ENCODE data around the gene INSRR.

INSRR gene

DNA sequence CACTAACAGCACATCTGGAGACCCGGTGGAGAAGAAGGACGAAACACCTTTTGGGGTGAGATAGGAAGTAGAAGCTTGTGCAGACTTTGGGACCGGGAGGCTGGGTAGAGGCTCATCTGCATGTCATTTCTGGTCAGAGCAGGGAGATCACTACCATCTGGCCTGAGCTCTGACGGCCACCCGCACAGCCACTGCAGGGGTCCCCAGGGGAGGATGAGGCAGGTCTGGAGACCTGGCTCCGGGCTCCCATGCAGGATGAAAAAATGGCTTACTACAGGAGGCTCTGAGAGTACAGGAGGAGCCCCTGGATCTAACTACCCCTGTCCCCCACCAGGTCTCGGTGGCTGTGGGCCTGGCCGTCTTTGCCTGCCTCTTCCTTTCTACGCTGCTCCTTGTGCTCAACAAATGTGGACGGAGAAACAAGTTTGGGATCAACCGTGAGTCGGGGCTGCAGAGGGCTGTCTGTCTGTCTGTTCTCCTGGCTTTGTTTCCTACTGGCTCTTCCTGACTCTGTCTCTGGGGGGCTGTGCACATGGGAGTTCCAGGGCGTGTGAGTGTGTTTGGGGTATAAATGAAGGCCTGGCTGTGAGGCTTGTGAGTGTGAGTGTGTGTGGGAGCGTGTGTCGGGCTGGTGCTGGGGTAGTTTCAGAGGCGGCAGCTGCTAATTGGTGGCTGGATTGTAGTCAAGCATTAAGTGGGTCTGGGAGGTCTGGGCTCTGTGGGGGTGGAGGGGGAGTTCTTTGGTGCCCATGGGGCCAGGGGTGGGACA is 15.8 kb upstream of the INSRR start:
- DNase-seq (ENCODE audit: low read depth, low spot score), result no peak

DNA sequence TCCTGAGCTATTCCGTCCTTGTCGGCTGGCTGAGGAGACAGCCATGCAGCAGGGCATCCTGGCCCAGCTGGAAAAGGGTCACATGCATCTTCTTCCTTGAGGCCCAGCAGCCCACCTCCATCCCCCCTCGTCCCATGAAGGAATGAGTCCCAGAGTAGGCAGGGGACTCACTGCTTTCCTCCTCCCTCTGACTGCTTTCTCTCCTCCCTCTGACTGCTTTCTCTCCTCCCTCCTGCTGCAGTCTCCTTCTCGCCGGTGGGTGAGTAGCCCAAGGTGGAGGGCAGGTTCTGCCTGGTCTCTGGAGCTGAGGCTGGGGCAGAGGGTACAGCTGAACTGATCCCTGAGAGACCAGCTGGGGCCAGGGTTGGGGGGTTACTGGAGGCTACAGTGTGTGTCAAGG is 15.2 kb upstream of the INSRR start:
- no peak for DNase-seq (ENCODE audit: low read depth, low spot score)

DNA sequence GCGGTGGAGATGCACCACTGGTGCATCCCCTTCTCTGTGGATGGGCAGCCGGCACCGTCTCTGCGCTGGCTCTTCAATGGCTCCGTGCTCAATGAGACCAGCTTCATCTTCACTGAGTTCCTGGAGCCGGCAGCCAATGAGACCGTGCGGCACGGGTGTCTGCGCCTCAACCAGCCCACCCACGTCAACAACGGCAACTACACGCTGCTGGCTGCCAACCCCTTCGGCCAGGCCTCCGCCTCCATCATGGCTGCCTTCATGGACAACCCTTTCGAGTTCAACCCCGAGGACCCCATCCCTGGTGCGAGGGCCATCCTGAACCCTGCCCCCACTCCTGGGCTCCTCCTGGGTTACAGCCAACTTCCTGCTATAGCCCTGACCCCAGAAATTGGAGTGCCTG is 14.7 kb upstream of the INSRR start:
- DNase-seq (ENCODE audit: low read depth, low spot score), result no peak

DNA sequence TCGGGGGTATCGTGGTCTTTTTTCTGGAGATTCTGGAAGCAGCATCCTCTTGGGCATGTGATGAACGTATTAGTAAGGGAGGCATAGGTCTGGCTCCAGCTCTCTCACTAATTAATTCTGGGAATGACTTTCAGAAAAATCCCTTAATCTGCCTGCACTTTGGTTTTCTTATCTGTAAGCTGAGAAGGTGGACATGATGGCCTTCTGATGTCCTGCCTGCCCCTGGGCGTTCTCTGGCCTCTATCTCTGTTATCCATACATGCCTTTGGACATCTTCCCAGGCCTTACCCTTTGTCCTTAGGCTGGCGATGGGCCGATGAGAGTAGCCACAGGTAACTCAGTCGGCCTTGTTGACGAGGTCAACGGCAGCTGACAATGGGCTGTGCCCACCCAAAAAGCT is 10.5 kb upstream of the INSRR start:
- DNase-seq (ENCODE audit: low read depth, low spot score), result no peak

DNA sequence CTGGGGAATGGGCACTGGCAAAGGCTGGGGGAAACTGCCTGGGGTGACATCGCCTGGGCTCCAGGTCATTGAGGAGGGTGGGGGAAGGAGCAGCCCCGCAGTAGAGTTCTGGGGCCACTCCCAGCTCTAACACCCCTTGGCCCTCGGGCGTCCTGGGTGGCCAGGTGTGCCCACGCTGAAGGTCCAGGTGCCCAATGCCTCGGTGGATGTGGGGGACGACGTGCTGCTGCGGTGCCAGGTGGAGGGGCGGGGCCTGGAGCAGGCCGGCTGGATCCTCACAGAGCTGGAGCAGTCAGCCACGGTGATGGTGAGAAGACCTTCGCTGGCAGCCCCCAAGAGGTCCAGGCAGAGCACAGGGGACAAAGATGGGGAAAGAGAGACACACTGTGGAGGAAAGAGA is 9.4 kb upstream of the INSRR start:
- no peak for DNase-seq (ENCODE audit: low read depth, low spot score)

DNA sequence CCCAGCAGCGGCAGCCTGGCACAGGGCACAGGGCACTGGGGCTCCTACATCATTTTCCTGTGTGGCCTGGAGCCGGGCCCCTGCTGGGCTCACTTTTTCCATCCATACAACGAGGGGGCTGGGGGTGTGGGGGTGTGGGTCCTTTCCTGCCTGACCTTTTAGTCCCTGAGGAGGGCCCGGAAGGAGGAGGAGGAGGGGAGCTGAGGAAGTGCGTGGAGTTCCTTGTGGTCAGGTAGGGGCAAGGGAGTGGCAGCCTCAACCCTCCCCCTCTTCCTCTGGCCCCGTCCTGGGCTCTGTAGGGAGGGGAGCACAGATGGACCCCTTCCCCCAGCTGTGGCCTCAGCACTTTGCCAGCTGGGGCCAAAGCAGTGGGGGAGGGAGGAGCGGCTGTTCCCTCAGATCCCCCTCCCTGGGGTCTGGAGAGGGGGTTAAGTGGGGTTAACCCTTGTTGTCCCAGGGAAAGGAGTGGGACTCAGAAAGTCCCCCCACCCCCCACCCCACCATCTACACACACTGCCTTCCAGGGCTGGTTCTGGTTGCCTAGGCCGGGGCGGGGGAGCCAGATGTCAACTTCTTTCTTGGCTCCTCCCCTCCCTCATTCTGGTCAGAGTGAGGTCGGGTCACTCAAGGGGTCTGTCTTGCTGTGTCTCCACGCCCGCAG is 7.5 kb upstream of the INSRR start:
- no peak for DNase-seq (ENCODE audit: low read depth, low spot score)

DNA sequence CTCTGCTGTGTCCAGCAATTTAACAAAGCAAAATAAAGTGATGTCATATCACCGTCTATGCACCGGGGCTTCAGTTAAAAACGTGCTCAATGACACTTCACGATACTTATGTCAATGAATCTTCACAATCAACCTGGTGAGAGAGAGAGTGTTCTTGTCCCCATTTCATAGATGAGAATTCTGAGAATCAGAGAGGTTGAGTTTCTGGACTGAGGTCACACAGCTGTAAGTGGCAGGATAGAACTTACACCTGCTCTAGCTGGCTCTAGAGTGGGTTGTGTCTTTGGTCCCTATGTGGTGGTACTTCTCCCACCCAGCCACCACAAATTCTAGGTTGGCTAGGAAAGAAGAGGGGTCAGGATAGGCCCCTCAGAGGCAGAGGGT is 6.9 kb upstream of the INSRR start:
- DNase-seq (ENCODE audit: low read depth, low spot score), result no peak

DNA sequence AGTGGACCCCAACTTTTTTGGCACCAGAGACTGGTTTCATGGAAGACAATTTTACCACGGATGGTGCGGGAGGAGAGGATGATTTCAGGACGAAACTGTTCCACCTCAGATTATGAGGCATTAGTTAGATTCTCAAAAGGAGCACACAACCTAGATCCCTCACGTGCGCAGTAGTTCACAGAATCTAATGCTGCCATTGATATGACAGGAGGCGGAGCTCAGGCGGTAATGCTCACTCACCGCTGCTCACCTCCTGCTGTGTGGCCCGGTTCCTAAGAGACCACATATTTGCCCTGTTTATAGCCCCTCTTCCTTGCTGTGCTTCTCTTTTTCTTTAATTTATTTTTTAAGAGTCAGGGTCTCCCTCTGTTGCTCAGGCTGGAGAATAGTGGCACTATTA is 6.3 kb upstream of the INSRR start:
- no peak for DNase-seq (ENCODE audit: low read depth, low spot score)

DNA sequence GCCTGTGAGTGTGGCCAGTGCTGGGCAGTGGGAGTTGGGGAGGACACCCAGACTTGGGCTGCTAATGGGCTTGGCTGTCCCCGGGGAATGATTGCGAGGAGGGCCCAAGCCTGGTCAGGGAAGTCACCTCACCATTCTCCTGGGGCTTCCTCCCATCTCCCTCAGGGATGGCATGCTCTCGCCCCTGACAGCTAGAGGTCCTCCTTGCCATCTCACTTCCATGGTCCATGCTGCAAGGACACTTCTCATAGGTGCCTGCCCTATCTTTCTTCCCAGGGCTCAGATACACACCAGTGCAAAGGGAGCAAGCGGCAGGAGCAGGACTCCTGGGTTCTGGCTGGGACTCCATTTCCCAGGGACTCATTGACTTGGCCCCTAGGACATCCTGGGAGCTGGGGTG is 5.9 kb upstream of the INSRR start:
- DNase-seq (ENCODE audit: low read depth, low spot score), result no peak

DNA sequence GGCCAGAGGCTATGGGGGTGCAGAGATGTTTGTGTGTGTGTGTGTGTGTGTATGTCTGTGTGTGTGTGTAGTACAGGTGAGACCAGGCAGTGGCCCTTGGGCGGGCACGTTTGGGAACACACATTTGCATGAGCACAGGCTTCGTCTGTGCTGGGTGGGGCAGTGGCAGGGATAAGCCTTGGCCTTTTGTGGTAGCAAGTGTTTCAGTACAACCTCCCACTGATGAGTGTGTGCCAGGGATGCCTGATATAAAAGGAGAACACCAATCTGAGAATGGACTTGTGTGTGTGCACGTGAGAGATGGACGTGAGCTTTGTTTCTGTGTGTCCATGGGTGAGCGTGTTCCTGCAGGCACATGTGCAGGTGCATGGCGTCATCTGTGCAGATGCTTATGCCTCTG is 4.7 kb upstream of the INSRR start:
- DNase-seq (ENCODE audit: low read depth, low spot score), result no peak

DNA sequence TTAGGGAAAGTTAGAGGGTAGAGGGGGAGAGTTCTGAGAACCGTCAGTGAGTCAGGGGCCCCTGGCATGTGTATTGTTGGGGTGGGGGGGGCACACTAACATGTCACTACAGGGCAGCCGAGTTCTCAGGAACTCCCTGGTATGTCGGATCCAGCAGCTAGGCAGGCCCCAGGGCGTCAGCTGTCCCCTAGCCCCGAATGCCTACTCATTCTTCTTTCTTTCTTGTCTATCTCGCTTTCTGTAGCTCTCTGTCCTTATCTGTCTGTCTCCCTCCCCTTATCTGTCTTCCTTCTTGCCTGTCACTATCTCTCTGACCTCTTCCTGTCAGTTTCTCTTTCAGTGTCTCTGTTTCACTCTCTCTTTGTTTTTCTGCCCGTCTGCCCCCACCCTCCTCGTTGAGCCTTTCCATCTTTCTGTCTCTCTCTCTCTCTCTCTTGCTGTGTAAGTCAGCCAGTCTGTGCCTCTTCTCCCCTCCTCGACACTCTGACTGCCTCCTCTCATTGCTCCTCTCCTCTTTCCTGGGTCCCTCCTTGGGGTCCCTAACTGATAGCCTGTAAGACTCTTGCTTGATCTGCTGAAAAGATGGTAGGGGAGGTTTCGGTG is 4.2 kb upstream of the INSRR start:
- no peak for DNase-seq (ENCODE audit: low read depth, low spot score)

DNA sequence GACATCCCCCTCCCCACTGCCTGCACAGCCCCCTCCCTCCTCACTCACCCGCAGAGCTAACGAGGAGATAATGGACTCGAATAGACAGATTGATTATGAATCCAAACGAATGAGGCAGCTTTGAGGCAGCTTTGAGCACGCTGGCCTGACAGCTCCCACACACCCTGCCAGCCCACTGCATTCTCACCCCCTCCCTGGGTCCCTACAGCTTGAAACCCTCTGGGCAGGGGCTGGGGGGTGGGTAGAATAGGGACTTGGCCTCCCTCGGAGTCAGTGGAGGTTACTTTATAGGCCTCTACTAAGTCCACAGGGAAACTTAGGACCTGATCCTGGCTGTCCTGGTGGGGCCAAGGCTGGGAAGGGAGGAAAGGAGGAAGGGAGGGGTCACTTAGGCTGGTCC is 3.7 kb upstream of the INSRR start:
- DNase-seq (ENCODE audit: low read depth, low spot score), result no peak

DNA sequence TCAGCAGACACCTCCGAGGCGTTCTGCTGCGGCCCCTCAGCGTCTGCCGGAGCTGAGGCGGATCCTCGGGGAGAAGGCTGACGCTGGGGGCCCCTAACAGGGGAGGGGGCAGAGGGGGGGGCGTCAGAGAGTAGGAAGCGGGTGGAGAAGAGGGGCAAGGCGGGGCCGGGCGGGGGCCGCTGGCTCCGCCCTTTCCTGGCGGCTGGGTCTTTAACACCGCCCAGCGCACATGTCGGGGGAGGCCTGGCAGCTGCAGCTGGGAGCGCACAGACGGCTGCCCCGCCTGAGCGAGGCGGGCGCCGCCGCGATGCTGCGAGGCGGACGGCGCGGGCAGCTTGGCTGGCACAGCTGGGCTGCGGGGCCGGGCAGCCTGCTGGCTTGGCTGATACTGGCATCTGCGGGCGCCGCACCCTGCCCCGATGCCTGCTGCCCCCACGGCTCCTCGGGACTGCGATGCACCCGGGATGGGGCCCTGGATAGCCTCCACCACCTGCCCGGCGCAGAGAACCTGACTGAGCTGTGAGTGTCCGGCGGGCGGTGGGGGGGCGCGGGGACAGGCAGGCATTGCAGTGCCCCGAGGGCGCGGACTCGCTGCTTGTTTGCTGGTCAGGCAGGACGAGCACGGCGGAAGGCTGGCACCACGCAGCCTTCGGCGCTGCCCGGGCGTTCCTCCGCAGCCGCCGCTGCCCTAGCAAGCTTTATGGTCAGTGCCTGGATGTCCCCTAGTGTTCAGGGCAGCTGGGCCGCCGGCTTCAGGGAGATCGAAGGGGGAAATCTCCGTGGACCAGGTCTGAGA is 1.9 kb upstream of the INSRR start, which contains the start of gene NTRK1:
Gene NTRK1, plus strand, starts transcription at position 238 of the 796 bp plus-strand sequence. Its CDS starts 70 bp downstream, at position 308.
- no peak for DNase-seq (ENCODE audit: low read depth, low spot score)

DNA sequence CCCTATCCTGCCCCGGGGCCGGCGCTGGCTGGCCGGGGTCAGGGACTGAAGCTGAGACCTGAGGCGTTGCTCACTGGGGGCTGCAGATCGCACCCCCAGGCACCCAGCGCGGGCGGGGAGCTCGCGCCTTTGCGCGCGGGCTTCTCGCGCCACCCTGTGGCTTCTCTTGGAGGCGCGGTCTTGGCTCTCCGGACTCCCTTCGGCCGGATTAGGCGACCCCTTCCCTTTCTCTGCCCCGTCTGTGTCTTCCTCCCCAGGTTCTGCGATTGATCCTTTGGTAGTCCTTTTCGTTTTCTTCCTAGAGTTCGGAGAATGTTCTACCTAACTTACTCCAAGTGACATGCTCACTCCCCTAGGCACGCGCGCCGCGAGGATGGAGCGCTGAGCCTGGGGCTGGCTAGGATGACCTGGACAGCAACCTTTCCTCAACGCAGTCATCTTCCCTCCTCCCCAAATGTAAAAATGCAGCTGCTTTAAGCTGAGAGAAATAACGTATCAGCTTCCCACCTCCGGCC is 1.3 kb upstream of the INSRR start:
- DNase-seq (ENCODE audit: low read depth, low spot score), result no peak

DNA sequence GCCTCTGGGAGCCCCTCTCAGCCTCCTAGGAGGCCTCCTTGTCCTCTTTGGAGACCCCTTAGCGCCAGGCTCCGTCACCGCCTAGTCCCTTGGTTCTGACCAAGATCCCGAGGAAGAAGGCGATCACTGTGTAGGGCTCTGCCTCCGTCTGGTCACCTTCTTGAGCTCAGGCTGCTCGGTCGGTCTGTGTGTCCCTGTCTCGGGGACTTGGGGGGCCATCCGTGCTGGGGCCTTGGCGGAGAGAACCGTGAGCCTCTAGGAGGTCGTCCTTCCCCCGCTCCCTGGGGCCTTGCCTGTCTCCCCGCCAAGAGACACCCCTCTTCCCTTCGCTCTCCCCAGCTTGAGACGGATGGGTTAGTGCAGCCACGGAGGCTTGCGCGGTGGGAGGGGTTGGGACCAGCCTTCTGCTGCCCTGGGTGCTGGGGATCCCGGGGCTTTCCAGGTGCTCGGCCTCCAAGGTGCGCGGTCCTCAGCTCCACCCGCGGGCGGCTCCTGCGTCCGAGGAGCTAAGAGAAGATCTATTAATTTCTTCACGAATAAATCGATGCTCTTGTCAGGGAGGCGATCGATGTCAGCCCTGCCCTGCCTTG is 701 bp upstream of the INSRR start:
- DNase-seq (ENCODE audit: low read depth, low spot score), result no peak

DNA sequence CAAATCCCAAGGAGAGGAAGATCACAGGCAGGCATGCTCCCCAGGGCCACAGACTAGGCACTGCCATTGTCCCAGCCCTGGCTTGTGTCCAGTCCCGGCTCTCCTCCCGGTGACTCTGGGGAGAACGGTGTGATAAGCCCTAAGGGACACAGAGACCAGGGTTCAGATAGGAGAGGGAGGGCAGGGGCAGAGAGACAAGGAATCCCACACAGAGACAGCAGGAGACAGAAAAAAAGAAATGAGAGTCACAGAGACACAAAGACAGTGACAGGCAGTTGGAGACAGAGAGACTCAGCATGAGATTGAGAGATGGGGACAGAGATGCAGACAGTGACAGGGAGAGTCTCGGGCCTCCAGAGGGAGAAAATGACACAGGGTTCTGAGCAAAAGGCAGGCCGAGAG is 361 bp downstream of the INSRR start:
- DNase-seq (ENCODE audit: low read depth, low spot score), result no peak

DNA sequence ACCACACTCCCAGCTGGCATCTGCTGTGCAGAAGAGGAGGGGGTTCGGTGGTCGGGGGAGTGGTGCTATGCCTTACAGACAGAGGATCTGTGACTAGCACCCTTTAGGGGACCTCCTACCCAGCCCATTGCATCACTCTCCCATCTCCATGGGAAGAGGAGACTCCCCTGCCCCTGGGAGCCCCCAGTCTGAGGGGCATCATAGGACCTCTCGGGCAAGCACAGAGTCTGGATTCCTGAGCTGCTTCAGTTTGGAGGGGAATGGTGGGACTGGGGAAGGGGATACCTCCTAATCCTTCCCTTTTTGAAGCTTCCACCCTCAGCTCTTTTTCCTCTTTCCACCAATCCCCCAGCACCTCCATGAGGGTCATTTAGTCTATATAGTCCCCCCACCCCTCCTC is 1.4 kb downstream of the INSRR start:
- DNase-seq (ENCODE audit: low read depth, low spot score), result no peak

DNA sequence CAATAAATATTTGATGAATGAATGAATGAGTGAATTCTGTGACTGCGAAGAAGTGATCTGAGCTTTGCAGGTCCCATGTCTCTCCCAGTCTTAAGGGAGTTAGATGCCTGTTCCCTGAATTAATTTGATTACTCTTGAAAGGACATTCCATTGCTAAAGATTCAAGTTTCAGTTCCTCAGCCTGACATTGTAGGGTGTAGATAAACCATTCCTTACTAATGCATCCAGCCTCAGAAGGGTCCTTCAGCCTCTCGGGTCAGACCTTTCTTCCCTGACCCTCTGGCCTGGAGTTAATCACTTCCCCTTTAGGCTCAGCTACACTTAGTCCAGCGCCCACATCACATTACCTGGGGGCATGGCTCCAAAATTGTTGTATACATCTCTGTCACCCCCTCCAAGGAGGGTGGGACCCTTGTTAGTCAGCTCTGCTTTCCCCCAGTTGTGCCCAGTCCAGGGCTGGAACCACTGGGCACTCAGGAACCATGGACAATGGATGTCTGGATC is 2.6 kb downstream of the INSRR start:
- no peak for DNase-seq (ENCODE audit: low read depth, low spot score)

DNA sequence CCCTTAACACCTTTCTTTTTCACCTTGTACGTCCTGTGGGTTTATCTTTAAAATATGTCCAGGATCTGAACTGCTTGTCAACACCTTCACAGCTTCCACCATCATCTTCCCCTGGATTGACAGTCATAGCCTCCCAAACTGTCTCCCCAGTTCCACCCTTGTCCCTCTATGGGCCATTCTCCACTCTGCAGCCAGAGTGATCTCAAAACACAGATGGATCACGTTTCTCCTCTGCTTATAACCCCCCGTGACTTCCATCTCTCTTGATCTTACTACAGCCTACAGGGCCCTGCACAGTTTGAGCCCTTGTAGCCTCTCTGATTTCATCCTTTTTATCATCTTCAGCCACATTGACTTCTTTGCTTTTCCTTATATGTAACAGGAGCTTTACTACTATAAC is 4.3 kb downstream of the INSRR start:
- DNase-seq (ENCODE audit: low read depth, low spot score), result no peak

DNA sequence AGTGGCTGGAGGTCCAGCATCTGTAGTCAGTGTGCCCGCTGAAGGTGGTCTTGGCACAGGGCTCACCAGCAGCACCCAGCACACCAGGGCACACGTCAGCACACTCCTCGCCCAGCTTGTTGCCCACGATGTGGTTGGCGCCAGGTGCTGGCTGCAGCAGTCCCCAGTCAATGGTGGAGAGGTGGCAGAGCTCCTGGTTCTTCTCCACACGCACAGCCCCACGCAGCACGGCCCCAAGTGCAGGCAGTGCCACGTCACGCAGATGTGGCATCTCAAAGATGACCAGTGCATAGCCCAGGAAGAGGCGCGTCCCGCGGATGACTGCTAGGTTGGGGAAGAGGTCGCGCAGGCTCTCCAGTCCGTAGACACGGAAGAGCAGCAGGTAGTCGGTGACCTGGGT is 5.2 kb downstream of the INSRR start:
- DNase-seq (ENCODE audit: low read depth, low spot score), result no peak

DNA sequence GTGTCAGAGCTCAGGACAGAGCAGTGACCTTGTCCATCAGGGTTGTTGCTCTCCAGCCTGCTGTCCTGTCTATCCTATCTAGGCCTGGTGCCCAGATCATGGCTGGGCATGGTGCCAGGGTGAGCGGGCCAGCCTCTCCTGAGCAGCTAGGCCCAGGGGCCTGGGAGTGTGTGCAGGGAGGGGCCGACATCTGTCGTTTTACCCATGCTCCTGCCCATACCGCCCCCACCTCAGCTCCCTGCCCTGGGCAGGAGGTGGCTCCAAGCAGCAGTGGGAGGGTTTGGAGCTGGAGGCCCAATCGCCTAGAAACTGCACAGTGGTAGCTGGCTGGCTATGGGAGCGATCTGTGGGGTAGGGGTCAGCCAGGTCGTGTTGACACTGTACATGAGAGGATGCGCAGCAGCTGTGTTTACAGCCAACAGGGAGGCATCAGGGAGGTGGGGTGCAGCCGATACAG is 6.5 kb downstream of the INSRR start:
- DNase-seq (ENCODE audit: low read depth, low spot score), result peak; percentile 83
